Karpas-422 (cell line): ENCODE data around the gene SIL1. TPM values are rescaled to one million over a fixed set of nuclear protein-coding genes. Genes with fewer than 3 reads are reported as not detected.
"Not testable (repeated sequence)": the region's sequence is repeated elsewhere in the genome, so short reads cannot be mapped to it uniquely, and the experiment has no call there.

Experiments used
- DNase-seq: peaks from one replicate; pipeline ENCODE4 v3.0.0-alpha.2; 2015
- H2AFZ ChIP-seq: fragments of 200-600 bp; sonication (generic); 2 replicates; pipeline ENCODE4 v1.6.1; 2014; ENCODE audit warnings: antibody characterized with exemption, low read length, mixed read lengths
- H3K27ac ChIP-seq: fragments of 200-600 bp; sonication (generic); 2 replicates; pipeline ENCODE4 v1.5.1; 2014; ENCODE audit warnings: mild to moderate bottlenecking, low read length, moderate library complexity
- H3K27me3 ChIP-seq: fragments of 200-600 bp; sonication (generic); 2 replicates; pipeline ENCODE4 v1.6.1; 2014; ENCODE audit warnings: low read length, mixed read lengths
- H3K36me3 ChIP-seq: fragments of 200-600 bp; sonication (generic); 2 replicates; pipeline ENCODE4 v1.6.1; 2014; ENCODE audit warnings: low read length, mixed read lengths; ENCODE audit not compliant: insufficient read depth
- H3K4me1 ChIP-seq: fragments of 200-600 bp; sonication (generic); 2 replicates; pipeline ENCODE4 v1.6.1; 2014; ENCODE audit warnings: mild to moderate bottlenecking, low read length, mixed read lengths
- H3K4me2 ChIP-seq: fragments of 200-600 bp; sonication (generic); 2 replicates; pipeline ENCODE4 v1.6.1; 2014; ENCODE audit warnings: low read length, low read depth, mild to moderate bottlenecking; ENCODE audit not compliant: poor library complexity, severe bottlenecking
- H3K4me3 ChIP-seq: fragments of 200-600 bp; sonication (generic); 2 replicates; pipeline ENCODE4 v1.5.1; 2014; ENCODE audit warnings: mild to moderate bottlenecking, antibody characterized with exemption, low read length, mixed read lengths
- H3K79me2 ChIP-seq: fragments of 200-600 bp; sonication (generic); 2 replicates; pipeline ENCODE4 v1.6.1; 2014; ENCODE audit warnings: mild to moderate bottlenecking, low read length, mixed read lengths
- H3K9ac ChIP-seq: fragments of 200-600 bp; sonication (generic); 2 replicates; pipeline ENCODE4 v1.6.0; 2014; ENCODE audit warnings: low read length
- H3K9me2 ChIP-seq: fragments of 200-600 bp; sonication (generic), shearing (Covaris generic); replicated peaks from 2 replicates; pipeline ENCODE4 v1.6.0; 2014; ENCODE audit warnings: mild to moderate bottlenecking, low read length, moderate library complexity; ENCODE audit not compliant: insufficient read depth
- H3K9me3 ChIP-seq: fragments of 300-700, 200-600 bp; sonication (generic); 2 replicates; pipeline ENCODE4 v1.6.1; 2014; ENCODE audit warnings: low read length, mixed read lengths
- H4K20me1 ChIP-seq: fragments of 200-600 bp; sonication (generic); 2 replicates; pipeline ENCODE4 v1.6.1; 2014; ENCODE audit warnings: mild to moderate bottlenecking, antibody characterized with exemption, low read length, low read depth; ENCODE audit not compliant: insufficient read depth
- total RNA-seq: library from RNA; depleted of rRNA; stranded (reverse); fragments of >200 nt; shearing (Covaris generic); gene quantifications from 2 replicates; pipeline ENCODE4 v1.2.3, GENCODE V29; 2014; ENCODE audit warnings: low replicate concordance

Gene SIL1
- total RNA-seq, 1 experiment from 2014 or later, result 10.7 TPM

DNA sequence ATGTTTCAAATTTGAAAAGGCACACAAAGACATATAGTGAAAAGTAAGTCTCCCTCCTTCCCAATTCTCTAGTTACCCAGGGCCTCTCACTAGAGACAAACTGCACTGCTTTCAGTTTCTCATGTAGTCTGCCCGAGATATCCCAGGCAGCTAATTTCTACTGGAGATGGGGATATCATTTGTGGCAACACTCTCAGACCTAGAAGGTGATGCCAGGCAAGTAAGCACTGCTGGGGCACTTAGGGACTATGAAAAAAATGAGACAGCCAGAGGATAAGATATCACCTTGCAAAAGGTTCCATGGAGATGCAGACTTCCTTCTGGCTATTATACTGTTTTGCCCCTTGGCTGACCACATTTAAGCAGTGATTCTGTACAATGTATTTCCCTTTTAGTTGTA lies 12.6 kb downstream of the SIL1 start:
- Histone ChIP-seq H3K27me3 (no peaks in the 10 kb centered on the region), H3K36me3 (no peaks in the 10 kb centered on the region), H3K9me3 (no peaks in the 10 kb centered on the region), H2AFZ (no peak overlapping the region), H3K4me1 (peaks cover 33% of the 10 kb centered on the region), H3K9me2 (no peaks in the 10 kb centered on the region), H3K4me2 (no peak overlapping the region), H3K9ac (no peak overlapping the region), H4K20me1 (peaks cover 43% of the 10 kb centered on the region), H3K4me3 (no peak overlapping the region), H3K27ac (no peak overlapping the region), H3K79me2 (no peaks in the 10 kb centered on the region)
- no peak for DNase-seq

GRCh38 chr5:139183502-139183901 lies 14.7 kb downstream of the SIL1 start:
- peaks cover 39% of the 10 kb centered on the region for H3K4me1 ChIP-seq
- no peaks in the 10 kb centered on the region for H3K9me3 ChIP-seq
- no peak overlapping the region for H3K4me3 ChIP-seq
- H3K27ac ChIP-seq, result no peak overlapping the region
- H2AFZ ChIP-seq, result no peak overlapping the region
- H4K20me1 ChIP-seq, result peaks cover 54% of the 10 kb centered on the region
- no peak overlapping the region for H3K9ac ChIP-seq
- DNase-seq, result no peak
- H3K27me3 ChIP-seq, result no peaks in the 10 kb centered on the region
- no peaks in the 10 kb centered on the region for H3K9me2 ChIP-seq
- no peaks in the 10 kb centered on the region for H3K79me2 ChIP-seq
- H3K36me3 ChIP-seq, result no peaks in the 10 kb centered on the region
- H3K4me2 ChIP-seq, result no peak overlapping the region

- Histone ChIP-seq H3K4me2 (peak overlapping the region; percentile 24), H3K4me3 (no peak overlapping the region), H3K4me1 (peaks cover 47% of the 10 kb centered on the region), H3K9ac (no peak overlapping the region), H4K20me1 (peaks cover 60% of the 10 kb centered on the region), H3K27ac (no peak overlapping the region), H3K27me3 (no peaks in the 10 kb centered on the region), H3K36me3 (no peaks in the 10 kb centered on the region), H3K9me3 (no peaks in the 10 kb centered on the region), H2AFZ (no peak overlapping the region), H3K79me2 (no peaks in the 10 kb centered on the region), H3K9me2 (no peaks in the 10 kb centered on the region)
- DNase-seq, result peak; percentile 51
Observed at GRCh38 chr5:139182528-139183296, 15.5 kb downstream of the SIL1 start.

DNA sequence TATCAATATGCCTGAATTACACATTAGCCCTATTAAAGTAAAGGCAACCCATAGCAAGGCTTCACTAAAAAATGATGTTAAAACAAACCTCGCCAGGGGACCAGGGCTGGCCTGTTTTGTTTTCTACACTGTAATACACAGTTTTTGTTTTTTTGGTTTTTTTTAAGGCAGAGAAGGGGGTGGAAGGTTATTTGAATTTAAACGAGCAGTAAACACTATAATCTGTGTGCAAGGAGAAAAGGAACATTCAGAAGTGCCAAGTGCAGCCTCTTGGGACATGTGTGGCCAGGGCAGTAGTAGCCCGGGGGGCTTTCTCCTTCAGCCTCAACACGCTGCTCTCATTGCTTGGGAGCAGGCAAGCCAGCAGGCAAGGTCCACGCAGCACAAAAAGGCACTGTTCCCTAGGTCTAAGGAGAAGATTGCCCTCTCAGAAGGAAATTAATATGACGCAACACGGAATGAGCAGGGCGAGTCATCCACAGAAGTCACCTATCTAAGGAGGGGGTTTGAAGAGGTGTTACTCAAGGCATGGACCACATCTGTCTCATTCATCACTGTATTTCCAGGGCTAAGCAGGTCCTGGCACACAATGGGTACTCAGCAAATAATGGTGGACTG lies 16.2 kb downstream of the SIL1 start:
- Histone ChIP-seq H3K36me3 (no peaks in the 10 kb centered on the region), H3K27me3 (no peaks in the 10 kb centered on the region), H3K4me1 (peaks cover 49% of the 10 kb centered on the region), H3K4me2 (peak overlapping the region; percentile 24), H3K9me2 (no peaks in the 10 kb centered on the region), H3K27ac (no peak overlapping the region), H3K9ac (no peak overlapping the region), H3K79me2 (no peaks in the 10 kb centered on the region), H3K4me3 (no peak overlapping the region), H2AFZ (no peak overlapping the region), H4K20me1 (peaks cover 62% of the 10 kb centered on the region), H3K9me3 (no peaks in the 10 kb centered on the region)
- DNase-seq, result peak; percentile 38

GRCh38 chr5:139181322-139181730 lies 16.8 kb downstream of the SIL1 start:
- Histone ChIP-seq H3K4me3 (no peak overlapping the region), H3K9ac (no peak overlapping the region), H3K4me1 (peaks cover 49% of the 10 kb centered on the region), H2AFZ (no peak overlapping the region), H3K9me3 (no peaks in the 10 kb centered on the region), H3K9me2 (no peaks in the 10 kb centered on the region), H3K27ac (no peak overlapping the region), H3K4me2 (no peak overlapping the region), H3K79me2 (no peaks in the 10 kb centered on the region), H3K36me3 (no peaks in the 10 kb centered on the region), H4K20me1 (peaks cover 56% of the 10 kb centered on the region), H3K27me3 (no peaks in the 10 kb centered on the region)
- no peak for DNase-seq

DNA sequence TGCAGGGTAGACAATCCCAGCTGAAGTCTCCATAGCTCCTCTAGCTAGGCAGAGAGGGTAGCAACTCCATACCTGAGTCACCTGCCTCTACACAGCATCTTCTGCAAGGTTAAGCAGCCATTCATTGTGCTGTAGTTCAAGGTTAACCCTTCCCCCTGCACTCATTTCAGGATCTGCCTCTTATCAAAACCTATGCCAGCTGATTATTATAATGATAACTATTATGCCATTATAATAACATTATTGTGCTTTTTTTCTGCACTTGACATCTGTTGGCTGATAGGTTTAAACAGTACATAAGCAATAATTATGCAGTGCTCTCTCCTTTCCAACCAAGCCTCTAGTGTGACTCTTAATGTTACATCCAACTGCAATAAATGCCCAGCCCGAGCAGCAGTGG lies 17.3 kb downstream of the SIL1 start:
- H2AFZ ChIP-seq, result no peak overlapping the region
- H3K4me2 ChIP-seq, result no peak overlapping the region
- H3K4me3 ChIP-seq, result no peak overlapping the region
- DNase-seq, result no peak
- peaks cover 49% of the 10 kb centered on the region for H3K4me1 ChIP-seq
- peaks cover 51% of the 10 kb centered on the region for H4K20me1 ChIP-seq
- H3K79me2 ChIP-seq, result no peaks in the 10 kb centered on the region
- H3K9me2 ChIP-seq, result no peaks in the 10 kb centered on the region
- H3K9me3 ChIP-seq, result no peaks in the 10 kb centered on the region
- H3K27me3 ChIP-seq, result no peaks in the 10 kb centered on the region
- no peak overlapping the region for H3K9ac ChIP-seq
- H3K36me3 ChIP-seq, result no peaks in the 10 kb centered on the region
- H3K27ac ChIP-seq, result no peak overlapping the region

DNA sequence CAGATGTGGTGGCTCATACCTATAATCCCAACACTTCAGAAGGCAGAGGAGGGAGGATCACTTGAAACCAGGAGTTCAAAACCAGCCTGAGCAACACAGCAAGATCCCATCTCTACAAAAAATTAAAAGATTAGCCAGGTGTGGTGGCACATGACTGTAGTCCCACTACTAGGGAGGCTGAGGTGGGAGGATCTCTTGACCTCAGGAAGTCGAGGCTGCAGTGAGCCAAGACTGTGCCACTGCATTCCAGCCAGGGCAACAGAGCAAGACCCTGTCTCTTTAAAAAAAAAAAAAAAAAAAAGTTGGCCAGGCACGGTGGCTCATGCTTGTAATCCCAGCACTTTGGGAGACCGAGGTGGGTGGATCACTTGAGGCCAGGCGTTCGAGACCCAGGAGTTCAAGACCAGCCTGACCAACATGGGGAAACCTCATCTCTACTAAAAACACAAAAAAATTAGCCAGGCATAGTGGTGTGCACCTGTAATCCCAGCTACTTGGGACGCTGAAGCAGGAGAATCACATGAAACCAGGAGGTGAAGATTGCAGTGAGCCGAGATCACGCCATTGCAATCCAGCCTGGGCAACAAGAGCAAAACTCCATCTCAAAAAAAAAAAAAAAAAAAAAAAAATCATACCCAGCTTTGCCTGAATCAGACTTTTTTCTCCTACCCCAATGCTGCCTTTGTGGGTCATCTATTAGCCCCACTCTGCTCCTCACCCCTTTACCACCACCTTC lies 18.2 kb downstream of the SIL1 start:
- DNase-seq, H3K9ac ChIP-seq, H3K79me2 ChIP-seq, H3K9me3 ChIP-seq, H3K27me3 ChIP-seq, H3K36me3 ChIP-seq, H3K4me3 ChIP-seq, H3K27ac ChIP-seq, H2AFZ ChIP-seq, H3K9me2 ChIP-seq, H3K4me2 ChIP-seq: not testable (repeated sequence)
- peaks cover 48% of the 10 kb centered on the region for H4K20me1 ChIP-seq
- peaks cover 49% of the 10 kb centered on the region for H3K4me1 ChIP-seq

DNA sequence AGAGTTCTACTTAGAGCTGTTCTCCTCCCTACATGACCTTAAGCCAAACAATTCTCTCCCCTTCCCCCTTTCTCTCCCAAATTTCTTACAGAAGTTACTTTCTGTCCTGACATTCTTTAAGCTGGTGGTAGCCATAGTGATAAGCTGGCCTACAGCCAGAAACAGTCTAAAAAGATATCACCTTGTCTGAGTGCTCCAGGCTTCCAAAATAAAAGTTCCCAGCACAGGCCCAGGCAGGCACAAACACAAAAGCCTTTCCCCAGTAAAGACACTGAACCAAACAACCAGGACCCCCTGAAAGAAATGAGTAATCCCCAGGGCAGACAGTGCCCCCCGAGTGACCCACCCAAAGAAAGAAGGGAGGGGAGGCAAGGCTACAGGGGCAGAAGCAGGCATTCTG lies 19.2 kb downstream of the SIL1 start:
- H4K20me1 ChIP-seq, result peaks cover 45% of the 10 kb centered on the region
- DNase-seq, result no peak
- H3K27ac ChIP-seq, result no peak overlapping the region
- H3K4me2 ChIP-seq, result no peak overlapping the region
- no peak overlapping the region for H3K9ac ChIP-seq
- H3K79me2 ChIP-seq, result no peaks in the 10 kb centered on the region
- peaks cover 48% of the 10 kb centered on the region for H3K4me1 ChIP-seq
- H3K36me3 ChIP-seq, result no peaks in the 10 kb centered on the region
- no peaks in the 10 kb centered on the region for H3K9me2 ChIP-seq
- no peak overlapping the region for H3K4me3 ChIP-seq
- no peak overlapping the region for H2AFZ ChIP-seq
- H3K9me3 ChIP-seq, result no peaks in the 10 kb centered on the region
- H3K27me3 ChIP-seq, result no peaks in the 10 kb centered on the region
